Ovary (tissue), 9 donors: ENCODE data around the gene GGT7. TPM values are rescaled to one million over a fixed set of nuclear protein-coding genes. Genes with fewer than 3 reads are reported as not detected.

Experiments
- DNase-seq, 5 donors: peaks; one replicate each; pipeline ENCODE4 v3.0.0-alpha.2; 2019 to 2020
- H3K27ac ChIP-seq, 2 donors: fragments of 200-600 bp; one replicate each; pipeline versions ENCODE4 v1.5.1 to v1.8.0; 2019 to 2022
- H3K27me3 ChIP-seq: fragments of 200-600 bp; one replicate; pipeline ENCODE4 v1.8.0; 2022
- H3K36me3 ChIP-seq: fragments of 200-600 bp; sonication (generic); one replicate; pipeline ENCODE4 v1.5.1; 2019
- H3K4me1 ChIP-seq: one replicate; pipeline ENCODE4 v1.8.1; 2013; ENCODE audit warnings: mild to moderate bottlenecking, moderate library complexity; ENCODE audit not compliant: insufficient read depth
- H3K4me3 ChIP-seq: fragments of 200-600 bp; sonication (generic); one replicate; pipeline ENCODE4 v1.5.1; 2017
- H3K9me3 ChIP-seq, 2 donors: fragments of 200-600 bp in 1 of 2; sonication (generic) in 1 of 2; one replicate each; pipeline versions ENCODE4 v1.5.1 to v1.8.1; 2013 to 2019; ENCODE audit warnings: mild to moderate bottlenecking in 1 of 2, moderate library complexity in 1 of 2
- EP300 ChIP-seq: sonication (generic); formaldehyde crosslinking; IDR thresholded peaks from one replicate; pipeline ENCODE4 v1.6.1; 2017; ENCODE audit warnings: antibody characterized with exemption
- POLR2A ChIP-seq: fragments of 450-650 bp; IDR thresholded peaks from one replicate; pipeline ENCODE4 v1.6.1; 2017; ENCODE audit warnings: antibody characterized with exemption, mild to moderate bottlenecking, moderate library complexity
- WGBS, 3 donors: extraction: QIAGEN DNeasy Blood & Tissue Kit in 1 of 3; methylation state at CpG; one replicate each; pipeline versions ENCODE4 v1.1.5 to v1.1.7; 2013 to 2017; 5-methylcytosine and 5-hydroxymethylcytosine counted together
- intact Hi-C, 4 donors: fragments of 100-400 bp; cut with DNase I; formaldehyde crosslinking; loops; one replicate each; pipeline versions ENCODE4 v1.11.0 to v1.15.1; 2022 to 2023
- polyA plus RNA-seq, 2 donors: library from polyadenylated mRNA; stranded (reverse); fragments of 200-250 nt in 1 of 2; fragments of 350-450 nt in 1 of 2; fragmentation: Illumina TruSeq in 1 of 2; extraction: RNeasy Lipid Tissue Mini Kit (QIAGEN cat#74804) in 1 of 2; gene quantifications; one replicate each; pipeline ENCODE4 v1.2.3, GENCODE V29; 2013 to 2014
- total RNA-seq, 7 donors: library from RNA; depleted of rRNA in 2 of 7; stranded (reverse); fragments of >200 nt in 2 of 7; fragmentation: NEBNext Ultra II Directional in 3 of 7; extraction: Animal tissue kit (Norgen Biotek cat#: 25700) in 3 of 7; gene quantifications; one replicate each; pipeline versions ENCODE4 v1.1.0 to v1.2.4, GENCODE V29; 2016 to 2023
- TF ChIP-seq, protein P1 (sequence below), 3 donors: fragments of 450-650 bp in 2 of 3; fragments of 200-600 bp in 1 of 3; IDR thresholded peaks; one replicate each; pipeline versions ENCODE4 v1.5.1 to v1.8.0; 2016 to 2022; ENCODE audit warnings: antibody characterized with exemption in 3 of 3, mild to moderate bottlenecking in 1 of 3
- donor health status: DM: no; HTN: no; CAD: no; lungs with moderate emphysema.
- donor health status: DM: no; HTN: no; CAD: no.
- donor health status: Bipolar disorder and iron deficiency.
- donor health status: DM: yes; HTN: yes; CAD: no.
- donor health status: DM: no; HTN: no; CAD: no.
- donor health status: DM: yes; HTN: yes; CAD: no.

GGT7 gene
- total and polyA plus RNA-seq, 9 donors, result 4.4 to 30.3 (median 18.8) TPM

GRCh38 chr20:34880215-34880850 is 7.7 kb upstream of the GGT7 start:
- TF ChIP-seq EP300 (no peak), POLR2A (no peak)
- TF ChIP-seq, protein P1, sequence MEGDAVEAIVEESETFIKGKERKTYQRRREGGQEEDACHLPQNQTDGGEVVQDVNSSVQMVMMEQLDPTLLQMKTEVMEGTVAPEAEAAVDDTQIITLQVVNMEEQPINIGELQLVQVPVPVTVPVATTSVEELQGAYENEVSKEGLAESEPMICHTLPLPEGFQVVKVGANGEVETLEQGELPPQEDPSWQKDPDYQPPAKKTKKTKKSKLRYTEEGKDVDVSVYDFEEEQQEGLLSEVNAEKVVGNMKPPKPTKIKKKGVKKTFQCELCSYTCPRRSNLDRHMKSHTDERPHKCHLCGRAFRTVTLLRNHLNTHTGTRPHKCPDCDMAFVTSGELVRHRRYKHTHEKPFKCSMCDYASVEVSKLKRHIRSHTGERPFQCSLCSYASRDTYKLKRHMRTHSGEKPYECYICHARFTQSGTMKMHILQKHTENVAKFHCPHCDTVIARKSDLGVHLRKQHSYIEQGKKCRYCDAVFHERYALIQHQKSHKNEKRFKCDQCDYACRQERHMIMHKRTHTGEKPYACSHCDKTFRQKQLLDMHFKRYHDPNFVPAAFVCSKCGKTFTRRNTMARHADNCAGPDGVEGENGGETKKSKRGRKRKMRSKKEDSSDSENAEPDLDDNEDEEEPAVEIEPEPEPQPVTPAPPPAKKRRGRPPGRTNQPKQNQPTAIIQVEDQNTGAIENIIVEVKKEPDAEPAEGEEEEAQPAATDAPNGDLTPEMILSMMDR (IDR thresholded peaks at IDR 0.05), result no peak
- H3K36me3 ChIP-seq, result no peaks in the 10 kb centered on the region
- DNase-seq, result no peak
- 90 to 94% (median 94%) methylated on average over 6 of the region's 6 CpGs for WGBS, 3 donors
- H3K9me3 ChIP-seq, result no peaks in the 10 kb centered on the region
- peaks cover 4% of the 10 kb centered on the region for H3K4me1 ChIP-seq
- intact Hi-C loops, result no loop called here
- no peak overlapping the region for H3K27ac ChIP-seq
- H3K27me3 ChIP-seq, result no peaks in the 10 kb centered on the region
- H3K4me3 ChIP-seq, result no peak overlapping the region

DNA sequence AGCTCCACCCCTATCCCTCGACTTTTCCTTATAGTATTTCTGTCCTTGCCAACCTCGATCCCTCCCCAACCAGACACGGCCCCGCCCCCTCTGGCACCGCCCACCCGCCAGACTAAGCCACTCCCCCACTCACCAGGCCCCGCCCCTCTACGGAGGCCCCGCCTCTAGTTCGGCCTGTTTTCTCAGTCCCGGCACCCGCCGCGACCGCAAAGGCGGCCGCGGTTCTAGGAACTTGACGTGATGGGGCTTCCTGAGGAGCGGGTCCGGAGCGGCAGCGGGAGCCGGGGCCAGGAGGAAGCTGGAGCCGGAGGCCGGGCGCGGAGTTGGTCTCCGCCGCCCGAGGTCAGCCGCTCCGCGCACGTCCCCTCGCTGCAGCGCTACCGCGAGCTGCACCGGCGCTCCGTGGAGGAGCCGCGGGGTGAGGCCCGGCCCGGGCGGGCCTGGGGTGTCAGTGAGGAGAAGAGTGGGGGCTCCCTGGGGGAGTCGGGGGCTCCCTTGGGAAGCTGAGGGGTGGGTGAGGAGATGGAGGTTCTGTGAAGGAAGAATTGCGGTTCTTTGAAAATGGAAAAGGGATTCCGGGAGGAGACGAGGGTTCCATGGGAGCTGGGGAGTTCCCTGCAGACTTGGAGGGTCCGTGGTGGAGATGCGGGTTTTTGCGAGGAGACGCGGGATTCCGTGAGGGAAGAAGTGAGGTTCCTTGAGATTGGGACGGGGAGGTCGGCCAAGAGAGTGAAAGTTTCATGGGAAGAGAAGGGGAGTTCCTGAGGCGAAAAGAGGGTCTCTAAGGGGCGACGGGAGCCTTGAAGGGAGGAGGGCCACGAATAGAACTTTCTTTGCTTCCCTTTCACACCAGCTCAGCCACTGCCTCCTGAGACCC is 4.0 kb upstream of the GGT7 start, which contains the start of gene ACSS2:
Gene ACSS2 (plus strand): TSS at position 207 of the 877 bp plus-strand sequence. CDS start 34 bp downstream, at position 241.
- Histone ChIP-seq H3K4me3 (peak within 1 kb of the TSS; percentile 84), H3K36me3 (no peaks in the 10 kb centered on the region), H3K4me1 (peaks cover 9% of the 10 kb centered on the region), H3K9me3 (no peaks in the 10 kb centered on the region), H3K27me3 (no peaks in the 10 kb centered on the region), H3K27ac (peak within 1 kb of the TSS; percentile 26 to 67)
- peak in 4 of 5 donors; percentile 98 to 99 (median 99) for DNase-seq
- TF ChIP-seq, protein P1 (IDR thresholded peaks at IDR 0.05), result no peak
- TF ChIP-seq EP300, result no peak
- TF ChIP-seq POLR2A, result no peak
- intact Hi-C loops, result loop anchor here in 1 of 4 donors (2.0 kb wide), 1 partner anchor 216 kb away; the partner anchor contains the start of gene TRPC4AP
- 0 to 1% (median 1%) methylated on average over 63 of the region's 63 CpGs for WGBS, 3 donors

- TF ChIP-seq, protein P1 (IDR thresholded peaks at IDR 0.05), result no peak
- TF ChIP-seq POLR2A (no peak), EP300 (no peak)
- intact Hi-C loops, result loop anchor here in 1 of 4 donors (2.0 kb wide), 2 partner anchors 79 to 217 kb away; partner anchors contain the start of genes GSS, MYH7B and TRPC4AP
- Histone ChIP-seq H3K27me3 (no peaks in the 10 kb centered on the region), H3K9me3 (no peaks in the 10 kb centered on the region), H3K4me1 (peaks cover 9% of the 10 kb centered on the region), H3K36me3 (no peaks in the 10 kb centered on the region), H3K27ac (peak overlapping the region in 1 of 2 donors; percentile 67), H3K4me3 (peak overlapping the region; percentile 84)
- DNase-seq, result peak in 1 of 5 donors; percentile 98
- 10 to 13% (median 13%) methylated on average over 20 of the region's 20 CpGs for WGBS, 3 donors
Observed at GRCh38 chr20:34875642-34876405, 3.2 kb upstream of the GGT7 start.
